Stimulated activated CD4-positive, alpha-beta T cell treated with anti-CD3 and anti-CD28 coated beads, Interleukin-2, amount 100 ng/mL, for 48 hours (primary cell): ENCODE data around the gene HPSE2.
"Not testable (repeated sequence)": the region's sequence is repeated elsewhere in the genome, so short reads cannot be mapped to it uniquely, and the experiment has no call there.

Experiments used
- DNase-seq, 2 donors: peaks; one replicate each; pipeline ENCODE4 v3.0.0-alpha.2; 2020

Gene HPSE2

DNA sequence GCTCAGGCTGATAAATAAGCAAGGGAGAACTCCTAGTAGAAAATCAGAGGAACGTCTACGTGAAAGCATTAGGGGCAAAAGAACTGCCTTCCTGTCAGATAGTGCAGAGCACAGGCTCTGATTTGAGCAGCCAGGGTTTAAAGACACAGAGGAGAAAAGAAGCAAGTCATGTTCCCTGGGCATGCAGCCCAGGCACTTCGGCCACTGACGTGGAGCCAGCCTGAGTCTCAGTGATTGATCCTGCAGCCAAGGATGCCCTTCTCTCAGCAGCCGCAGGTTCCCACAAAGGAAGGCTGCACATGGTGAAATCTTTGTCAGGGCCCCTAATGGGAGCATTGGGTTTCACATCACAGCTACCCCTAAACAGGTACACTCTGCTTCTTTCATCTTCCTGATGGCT, 627.2 kb downstream of the HPSE2 start:
- no peak for DNase-seq

DNA sequence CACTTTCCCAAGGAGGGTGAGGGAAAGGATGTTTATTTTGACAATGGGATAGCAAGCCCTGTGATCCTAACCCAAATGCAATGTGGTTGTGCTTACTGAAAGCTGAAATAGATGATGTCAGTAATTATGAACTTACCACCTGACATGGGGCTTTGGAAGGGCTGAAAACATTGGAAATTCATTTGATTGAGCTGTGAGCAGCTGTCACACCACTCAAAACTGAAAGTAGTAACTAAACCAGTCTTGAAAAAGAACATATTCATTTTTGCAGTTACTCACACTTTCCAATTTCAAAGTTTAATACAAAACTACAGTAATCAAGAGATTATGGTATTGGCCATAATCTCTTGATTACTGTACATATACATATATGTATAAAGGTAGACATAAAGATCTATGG, 633.4 kb downstream of the HPSE2 start:
- DNase-seq: no peak

DNA sequence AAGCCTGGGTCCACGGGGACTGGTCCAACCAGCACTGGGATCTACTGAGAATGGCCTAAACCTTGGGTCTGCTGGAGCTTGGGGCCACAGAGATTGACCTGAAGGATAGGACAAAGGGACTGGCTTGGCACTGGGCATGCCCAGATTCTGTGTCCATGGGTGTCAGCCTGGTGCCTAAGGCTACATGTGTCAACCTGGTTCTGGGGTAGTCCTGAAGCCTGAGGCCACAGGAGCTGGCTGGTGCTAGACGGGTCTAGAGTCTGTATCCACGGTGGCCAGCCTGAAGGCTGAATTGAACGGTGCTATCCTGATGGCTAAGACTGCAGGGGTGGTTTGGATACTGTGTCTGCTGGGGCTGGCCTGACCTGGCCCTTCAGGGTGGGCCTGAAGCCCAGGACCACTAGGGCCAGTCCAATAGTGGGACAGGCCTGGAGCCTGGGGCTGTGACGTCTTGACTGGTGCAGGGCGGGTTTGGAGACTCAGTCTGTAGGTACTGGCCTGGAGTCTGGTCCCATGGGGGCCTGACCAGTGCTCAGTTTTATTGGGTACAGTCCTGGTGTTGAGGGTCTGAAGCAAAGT, 636.5 kb downstream of the HPSE2 start:
- DNase-seq: no peak

DNA sequence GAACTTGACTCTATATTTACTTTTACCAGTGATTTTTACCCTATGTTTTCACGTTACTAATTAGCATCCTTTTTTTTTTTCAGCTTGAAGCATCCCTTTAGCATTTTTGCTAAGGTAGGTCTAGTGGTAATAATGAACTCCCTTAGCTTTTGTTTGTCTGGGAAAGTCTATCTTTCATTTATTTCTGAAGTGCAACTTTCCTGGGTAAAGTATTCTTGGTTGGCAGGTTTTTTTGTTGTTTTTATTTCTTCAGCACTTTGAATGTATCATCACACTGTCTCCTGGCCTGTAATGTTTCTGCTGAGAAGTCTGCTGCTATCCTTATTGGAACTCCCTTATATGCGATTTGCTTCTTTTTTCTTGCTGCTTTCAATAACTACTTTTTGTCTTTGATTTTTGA, 639.2 kb downstream of the HPSE2 start:
- DNase-seq: no peak

DNA sequence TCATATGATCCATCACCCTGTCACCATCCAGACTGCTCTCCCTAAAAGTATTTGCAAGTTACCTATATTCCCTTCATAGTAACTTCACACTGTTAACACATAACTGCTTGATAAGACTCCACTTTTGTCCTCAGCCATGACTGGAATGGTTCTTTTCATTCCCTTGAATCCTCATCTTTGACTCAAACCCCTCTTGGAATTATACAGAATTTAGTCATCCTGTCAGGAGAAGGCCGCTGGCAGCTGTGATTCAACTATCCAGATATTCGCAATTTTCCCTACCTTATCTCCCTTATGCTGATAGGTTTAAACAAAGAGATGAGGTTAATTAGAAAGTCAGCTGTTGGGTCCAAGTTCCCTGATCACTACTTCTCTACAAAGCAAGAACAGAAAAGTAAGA, 646.0 kb downstream of the HPSE2 start:
- DNase-seq: no peak

DNA sequence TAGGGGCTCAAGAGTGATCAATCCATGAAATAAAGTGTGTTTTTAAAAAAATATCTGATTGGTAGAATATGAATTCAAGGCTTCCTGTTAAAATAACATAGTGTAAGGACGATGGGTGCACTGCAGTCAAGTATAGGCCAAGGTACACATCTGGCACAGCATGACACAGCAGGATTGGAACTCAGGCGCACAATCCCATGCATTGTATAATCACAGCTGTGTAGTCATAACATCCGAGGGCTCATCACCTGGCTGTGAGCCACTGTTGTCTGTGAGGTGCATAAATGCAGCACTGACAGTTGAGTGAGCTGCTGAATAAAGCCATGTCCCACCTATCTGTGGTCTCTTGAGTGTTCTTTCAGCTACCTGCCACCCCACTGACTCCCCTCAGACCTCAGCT, 646.6 kb downstream of the HPSE2 start:
- DNase-seq: no peak

DNA sequence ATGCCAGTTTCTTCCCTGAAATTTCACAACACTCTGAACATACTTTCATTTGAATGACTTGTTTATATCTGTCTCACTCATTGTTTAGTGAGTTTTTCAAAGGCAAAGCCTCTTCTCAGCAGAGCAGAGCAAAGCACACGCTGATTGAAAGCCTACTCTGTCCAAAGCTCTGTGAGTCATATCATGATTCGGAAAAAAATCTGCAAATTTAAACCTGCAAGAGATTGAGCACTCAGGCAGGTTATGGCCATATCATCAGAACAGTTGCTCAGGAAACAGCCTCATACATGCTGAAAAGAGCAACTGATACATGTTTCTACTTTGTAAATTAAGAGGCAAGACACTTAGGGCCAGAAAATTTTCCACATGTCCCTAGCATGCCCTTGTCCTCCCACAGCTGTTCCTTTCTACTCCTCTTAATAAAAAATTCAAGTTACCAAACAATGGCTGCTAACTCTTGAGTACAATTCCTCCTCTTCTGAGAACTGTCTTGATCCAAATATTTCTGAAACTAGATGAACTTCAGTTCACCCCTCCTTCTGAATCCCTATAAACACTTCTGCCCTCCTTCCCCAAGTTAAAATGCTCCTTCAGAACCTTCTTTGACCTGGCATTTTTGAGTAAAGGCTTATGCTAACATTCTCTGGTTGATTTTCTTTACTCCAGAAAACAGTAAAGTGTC, 648.4 kb downstream of the HPSE2 start:
- DNase-seq: no peak

DNA sequence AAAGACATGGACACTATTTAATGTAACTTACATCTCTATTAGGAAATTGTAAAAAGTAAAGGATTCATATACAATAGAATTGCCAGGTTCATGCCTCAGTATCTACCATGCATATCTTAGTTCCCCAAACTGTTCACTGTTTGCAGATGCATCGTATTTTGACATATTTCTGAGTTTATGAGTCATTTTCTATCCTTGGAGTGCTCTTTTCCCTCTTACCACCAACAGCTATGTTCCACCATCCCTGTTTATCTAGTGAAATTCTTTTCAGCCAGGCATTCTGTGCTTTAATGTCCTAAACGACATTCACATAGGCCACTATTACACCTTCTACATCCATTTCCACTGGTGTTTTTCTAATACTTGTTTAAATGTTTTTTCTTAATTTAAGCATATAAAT, 649.6 kb downstream of the HPSE2 start:
- no peak for DNase-seq

DNA sequence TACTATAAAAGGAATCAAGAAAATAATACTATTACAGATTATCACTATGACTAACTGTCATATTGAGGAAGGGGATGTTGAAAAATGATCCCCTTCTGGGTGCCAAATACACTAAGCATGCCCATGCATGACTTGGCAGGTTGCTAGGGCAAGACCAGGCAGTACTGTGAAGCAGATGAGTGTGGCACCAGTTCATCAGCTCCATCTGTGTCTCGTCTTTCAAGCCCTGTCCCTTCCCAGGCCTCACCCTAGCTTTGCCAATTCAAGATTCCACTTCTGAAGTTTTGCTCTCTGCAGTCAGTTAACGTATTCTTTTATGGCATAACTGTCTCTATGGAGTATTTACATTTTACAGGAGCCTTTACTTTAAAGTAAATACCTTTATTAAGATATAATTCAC, 653.3 kb downstream of the HPSE2 start:
- no peak for DNase-seq

DNA sequence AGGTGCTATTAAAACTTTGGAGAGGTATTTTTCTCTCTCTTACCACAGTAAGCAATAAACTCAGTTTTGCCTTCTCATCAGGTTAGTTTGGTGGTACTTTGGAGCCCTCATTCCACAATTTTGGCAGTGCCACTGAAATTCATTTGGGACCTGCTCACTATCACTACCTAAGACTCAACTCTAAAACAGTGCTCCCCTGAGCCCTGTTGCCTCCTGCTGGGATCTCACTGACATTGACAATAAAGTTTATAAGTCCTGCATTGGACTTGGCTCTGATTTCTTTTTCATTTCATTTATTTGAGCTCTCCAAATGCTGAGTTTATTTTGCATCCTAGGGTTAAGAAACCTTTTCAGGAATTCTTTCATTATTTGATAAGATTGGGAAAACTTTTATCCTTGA, 658.1 kb downstream of the HPSE2 start:
- no peak for DNase-seq

DNA sequence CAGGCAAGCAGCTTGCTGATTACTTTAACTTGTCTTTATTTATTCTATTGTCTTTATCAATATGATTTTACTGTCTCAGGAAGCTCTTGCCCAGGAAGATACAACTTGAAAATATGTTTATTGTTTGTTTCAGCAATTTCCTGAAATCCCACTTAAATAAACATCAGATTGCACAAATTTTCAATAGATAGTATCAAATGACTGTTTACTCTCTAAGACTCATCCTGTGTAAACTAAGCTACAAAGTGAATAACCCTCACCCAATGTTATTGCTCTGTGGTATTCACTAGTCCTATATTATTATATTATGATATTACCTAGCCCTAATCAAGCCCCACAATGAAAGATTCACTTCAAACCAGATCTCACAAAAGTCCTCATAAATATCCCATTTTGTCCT, 658.5 kb downstream of the HPSE2 start:
- no peak for DNase-seq

DNA sequence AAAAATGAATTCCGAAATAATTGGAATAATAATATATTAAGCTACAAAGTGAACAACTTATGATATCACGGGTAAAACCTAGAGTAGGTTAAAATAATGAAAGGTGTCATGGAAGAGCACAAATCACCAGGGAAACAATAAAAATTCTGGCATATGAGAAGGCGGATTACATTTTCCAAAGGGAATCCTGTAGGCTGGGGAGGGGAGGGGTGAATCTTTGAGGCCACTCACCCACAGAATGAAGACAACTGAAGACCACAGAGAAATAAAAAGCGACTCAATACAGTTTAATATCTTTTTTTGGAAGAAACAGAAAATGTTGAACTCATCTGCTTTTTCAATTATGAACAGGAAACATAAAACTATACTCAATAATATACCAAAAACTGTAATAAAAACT, 659.6 kb downstream of the HPSE2 start:
- no peak for DNase-seq

DNA sequence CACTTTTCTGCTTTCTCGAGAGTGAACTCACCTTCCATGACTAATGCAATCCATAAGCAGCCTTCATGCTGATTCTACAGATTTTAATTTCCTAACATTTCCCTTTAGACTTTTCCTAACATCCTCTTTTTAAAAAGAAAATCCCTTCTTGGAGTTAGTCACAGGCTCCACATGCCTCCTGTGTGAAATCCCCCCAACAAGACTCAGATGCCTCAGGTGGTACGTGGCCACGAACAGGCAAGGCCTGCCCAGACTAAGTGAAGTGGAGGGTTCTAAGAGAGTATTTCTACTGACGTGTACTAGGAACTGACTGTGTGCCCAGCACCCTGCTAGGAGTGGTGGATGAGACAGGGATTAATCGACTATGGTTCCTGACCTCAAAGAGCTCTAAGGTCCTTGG, 663.1 kb downstream of the HPSE2 start:
- no peak for DNase-seq

DNA sequence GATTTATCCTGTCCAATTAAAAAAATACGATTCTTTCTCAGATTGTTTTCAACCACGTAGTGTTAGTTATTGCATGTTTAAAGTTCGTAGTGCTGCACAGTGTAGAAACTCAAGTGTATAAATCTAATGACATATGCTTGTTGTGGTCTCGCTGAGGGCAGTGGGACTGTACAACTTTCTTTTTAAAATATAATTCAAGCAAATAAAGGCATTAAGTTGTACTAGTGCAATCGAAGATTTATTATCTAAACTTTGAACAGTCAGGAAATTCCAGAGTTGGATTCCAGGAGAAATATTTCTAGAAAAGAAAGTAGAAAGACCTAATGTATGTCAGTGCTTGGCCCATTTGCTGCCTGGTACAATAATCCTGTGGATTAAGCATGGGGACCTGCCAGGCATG, 664.8 kb downstream of the HPSE2 start:
- no peak for DNase-seq

DNA sequence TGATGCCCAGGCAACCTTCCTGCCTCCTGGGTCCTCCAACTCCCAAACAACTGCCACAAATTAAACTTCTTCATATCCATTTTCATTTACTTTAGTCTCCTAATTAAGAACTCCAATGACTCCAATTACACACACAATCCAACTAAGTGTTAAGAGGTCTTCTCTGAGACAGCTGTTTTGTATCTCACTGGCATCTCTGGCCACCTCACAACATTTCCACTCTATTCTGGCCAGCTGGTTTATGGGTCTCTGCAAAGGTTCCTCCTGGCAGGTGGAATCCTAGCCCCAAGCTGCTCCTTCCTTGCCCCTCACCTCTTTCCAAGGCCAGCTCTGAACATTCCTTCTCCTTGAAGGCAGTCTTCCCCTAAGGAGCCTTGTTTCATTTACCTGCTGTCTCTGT, 665.8 kb downstream of the HPSE2 start:
- DNase-seq: no peak

DNA sequence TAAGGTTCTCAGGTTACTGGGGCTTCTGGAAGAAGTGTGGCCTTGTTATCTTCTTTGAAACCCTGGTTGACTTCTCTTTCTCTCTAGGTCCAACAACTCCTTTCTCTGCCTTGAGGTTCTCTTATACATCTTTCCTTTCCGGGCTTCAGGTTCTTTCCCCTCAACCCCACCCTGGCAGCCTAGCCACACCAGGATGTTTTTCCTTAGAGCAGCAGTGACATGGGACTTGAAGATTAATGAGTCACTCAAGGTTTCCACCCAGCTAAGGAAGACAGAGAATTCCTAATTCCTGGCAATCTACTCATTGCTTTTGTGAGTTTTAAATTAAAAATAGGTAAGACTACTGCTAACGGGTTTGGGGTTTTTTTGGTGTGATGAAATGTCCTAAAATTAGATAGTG, 667.1 kb downstream of the HPSE2 start:
- DNase-seq: no peak

DNA sequence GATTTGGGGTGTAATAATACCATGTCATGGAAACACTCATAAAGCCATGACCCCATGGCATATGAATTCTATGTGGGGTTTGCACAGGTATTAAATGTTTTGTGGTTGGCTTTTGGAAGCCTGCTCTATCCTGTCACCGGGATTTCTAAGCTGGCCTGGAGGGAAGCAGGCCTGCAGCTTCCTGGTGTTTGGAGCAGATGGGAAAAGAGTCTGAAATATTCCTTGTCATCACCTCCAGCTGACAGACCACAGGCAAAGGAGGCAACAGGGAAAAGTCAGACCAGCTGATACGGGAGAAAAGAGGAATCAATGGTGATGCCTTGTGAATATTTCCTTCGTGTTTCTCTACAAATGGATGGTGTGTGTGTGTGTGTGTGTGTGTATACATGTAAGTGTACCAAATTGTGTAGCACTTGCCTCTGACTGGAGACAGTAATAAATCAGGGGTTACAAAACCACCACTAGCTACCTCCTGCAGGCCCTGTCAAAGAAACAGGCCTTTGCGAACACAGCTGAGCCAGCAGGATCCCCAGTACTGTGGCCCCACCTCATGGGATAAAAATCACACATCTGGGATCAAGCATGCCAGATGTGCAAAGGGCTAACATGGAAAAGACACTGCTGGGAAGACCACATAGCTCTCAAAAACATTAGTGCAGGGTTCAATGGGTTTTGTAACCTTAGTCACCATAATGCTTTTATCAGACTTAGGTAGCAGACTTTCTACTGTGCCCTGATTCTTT, 668.1 kb downstream of the HPSE2 start:
- DNase-seq: no peak

DNA sequence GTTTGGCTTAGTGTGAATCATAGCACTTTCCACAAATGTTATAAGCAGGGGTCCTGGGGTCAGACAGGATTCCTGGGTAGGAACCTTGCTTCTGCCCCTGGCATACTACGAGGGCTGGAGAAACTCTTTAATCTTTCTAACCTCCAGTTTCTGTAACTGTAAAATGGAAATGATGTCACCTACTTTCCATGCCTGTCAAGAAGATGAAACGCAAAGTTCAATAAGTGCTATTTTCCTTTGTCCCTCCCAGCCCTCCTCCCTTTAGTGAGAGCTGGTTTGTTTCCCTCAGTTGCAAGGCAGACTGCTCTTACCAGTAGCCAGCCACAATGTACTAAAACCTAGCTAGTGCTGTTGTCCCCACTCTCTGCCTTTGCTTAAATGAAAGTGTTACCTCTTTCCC, 671.8 kb downstream of the HPSE2 start:
- DNase-seq: no peak

DNA sequence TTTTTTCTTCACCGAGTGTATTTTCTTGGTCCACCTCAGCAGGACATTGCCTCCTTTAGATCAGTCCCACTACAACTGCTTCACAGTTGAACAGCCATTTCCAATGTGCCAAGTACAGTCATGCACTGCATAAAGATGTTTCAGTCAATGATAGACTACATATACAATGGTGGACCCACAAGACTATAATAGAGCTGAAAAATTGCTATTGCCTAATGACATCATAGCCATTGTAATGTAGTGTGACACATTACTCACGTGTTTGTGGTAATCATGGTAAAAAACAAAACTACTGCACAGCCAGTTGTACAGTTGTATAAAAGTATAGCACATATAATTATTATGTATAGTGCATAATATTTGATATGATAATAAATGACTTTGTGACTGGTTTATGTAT, 675.1 kb downstream of the HPSE2 start:
- DNase-seq: no peak

DNA sequence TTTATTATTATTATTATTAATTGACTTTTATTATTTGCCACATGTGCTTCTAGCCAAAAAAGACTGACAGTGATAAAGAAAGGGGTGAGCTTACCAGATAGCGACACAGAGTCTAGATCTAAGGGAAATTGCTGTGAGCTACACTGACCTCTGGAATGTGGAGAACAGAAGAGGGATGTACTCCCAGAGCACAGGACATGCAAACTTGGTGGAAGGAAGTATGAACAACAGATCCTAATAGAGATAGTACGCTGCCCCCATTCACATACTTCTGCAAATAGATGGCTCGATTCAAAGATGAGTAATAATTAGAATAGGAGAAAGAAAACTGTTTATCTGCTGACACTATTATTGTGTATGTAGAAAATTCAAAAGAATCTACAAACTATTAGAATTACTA, 679.6 kb downstream of the HPSE2 start:
- DNase-seq: no peak

DNA sequence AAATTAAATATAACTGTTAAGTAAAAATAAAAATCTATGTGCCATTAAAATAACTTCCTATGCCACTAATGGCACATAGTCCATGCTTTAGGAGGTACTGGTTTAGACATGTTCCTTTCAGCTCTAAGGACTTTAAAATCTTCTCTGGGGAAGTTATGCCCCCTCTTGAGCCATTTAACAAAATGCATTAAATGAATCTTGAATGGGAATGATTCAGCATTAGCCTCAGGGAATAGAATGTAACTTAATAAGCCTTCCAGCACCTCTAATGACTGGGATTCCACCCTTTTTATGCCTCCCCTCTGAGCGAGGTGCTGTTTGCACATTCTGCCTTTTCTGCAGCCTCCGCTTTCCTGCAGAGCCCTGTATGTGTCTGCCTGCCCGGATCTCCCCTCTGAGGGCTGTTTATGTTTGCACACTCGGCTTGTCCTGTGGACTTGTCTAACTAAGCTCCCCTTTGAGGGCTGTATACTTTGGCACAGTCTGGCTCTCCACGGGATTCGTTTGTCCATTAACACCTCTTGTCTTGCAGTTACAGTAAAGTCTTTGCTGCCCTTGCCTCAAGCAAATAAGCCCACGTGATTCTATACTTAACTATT, 680.5 kb downstream of the HPSE2 start:
- DNase-seq: no peak

DNA sequence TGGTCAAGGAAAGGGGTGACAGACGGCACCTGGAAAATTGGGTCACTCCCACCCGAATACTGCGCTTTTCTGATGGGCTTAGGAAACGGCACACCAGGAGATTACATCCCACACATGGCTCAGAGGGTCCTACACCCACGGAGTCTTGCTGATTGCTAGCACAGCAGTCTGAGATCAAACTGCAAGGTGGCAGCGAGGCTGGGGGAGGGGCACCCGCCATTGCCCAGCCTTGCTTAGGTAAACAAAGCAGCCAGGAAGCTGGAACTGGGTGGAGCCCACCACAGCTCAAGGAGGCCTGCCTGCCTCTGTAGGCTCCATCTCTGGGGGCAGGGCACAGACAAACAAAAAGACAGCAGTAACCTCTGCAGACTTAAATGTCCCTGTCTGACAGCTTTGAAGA, 694.1 kb downstream of the HPSE2 start:
- not testable (repeated sequence) for DNase-seq

DNA sequence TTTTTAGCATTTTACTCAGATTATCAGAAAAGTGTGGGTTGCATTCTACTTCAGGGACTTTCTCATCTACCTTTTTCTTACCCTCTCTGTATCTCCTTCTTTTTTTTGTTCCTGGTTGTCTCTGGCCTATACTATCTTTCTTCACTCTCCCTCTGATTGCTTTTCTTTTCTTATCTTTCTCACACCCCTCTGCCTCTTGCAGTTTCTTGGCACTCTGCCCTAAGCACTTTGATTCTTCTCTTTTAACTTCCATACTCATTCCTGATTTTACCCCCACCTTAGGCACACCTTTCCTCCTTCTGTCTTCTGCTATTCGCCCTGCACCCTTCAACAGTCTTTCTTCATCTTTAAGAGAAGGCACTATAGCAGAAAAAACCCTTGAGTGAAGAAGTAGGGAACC, 696.1 kb downstream of the HPSE2 start:
- no peak for DNase-seq

DNA sequence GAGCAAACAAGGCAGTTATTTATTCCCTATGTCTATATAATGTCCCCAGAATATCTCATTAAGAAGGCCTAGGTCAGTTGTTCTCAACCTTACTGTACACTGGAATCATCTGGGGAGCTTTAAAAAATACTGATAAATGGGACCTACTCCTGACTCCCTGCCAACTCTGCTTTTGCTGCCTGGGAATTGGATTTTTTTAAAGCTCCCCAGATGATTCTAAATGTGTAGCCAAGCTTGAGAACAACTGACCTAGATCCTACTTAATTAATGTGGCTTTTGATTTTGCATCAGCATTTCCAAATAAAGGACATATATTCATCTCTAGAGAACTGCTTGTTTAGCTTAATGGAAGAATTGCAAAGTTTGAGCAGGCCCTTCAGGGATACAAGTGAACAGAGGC, 697.2 kb downstream of the HPSE2 start:
- DNase-seq: no peak
